HG03108 (cell line): ENCODE results near the gene AGK.
A peak's percentile ranks its signal among the peaks of the same experiment; 100 is the strongest.

ENCODE experiments used
- ATAC-seq: cut with Tn5 transposase; IDR thresholded peaks from one replicate; pipeline ENCODE4 v1.9.1; 2021; ENCODE audit warnings: moderate library complexity; ENCODE audit not compliant: unreplicated experiment

AGK gene

DNA sequence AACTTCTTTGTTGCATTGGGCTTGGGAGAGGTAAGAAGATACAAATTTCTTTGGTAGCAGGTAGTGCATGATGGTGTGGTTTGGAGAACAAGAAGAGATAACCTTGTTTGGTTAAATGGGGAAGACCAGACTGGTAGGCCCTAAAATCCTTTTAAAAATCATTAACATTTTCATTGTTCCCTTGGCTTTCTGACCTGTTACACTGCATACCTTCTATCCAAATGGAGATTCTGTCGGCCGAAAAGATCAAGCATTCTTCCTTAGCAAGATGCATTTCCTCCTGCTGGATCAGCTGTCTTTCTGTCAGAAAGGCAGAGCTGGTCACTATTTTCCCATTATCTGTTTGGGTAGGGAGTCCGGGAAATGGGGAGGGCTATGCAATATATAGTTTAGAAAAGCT lies 33.7 kb downstream of the AGK start:
- ATAC-seq = no peak

DNA sequence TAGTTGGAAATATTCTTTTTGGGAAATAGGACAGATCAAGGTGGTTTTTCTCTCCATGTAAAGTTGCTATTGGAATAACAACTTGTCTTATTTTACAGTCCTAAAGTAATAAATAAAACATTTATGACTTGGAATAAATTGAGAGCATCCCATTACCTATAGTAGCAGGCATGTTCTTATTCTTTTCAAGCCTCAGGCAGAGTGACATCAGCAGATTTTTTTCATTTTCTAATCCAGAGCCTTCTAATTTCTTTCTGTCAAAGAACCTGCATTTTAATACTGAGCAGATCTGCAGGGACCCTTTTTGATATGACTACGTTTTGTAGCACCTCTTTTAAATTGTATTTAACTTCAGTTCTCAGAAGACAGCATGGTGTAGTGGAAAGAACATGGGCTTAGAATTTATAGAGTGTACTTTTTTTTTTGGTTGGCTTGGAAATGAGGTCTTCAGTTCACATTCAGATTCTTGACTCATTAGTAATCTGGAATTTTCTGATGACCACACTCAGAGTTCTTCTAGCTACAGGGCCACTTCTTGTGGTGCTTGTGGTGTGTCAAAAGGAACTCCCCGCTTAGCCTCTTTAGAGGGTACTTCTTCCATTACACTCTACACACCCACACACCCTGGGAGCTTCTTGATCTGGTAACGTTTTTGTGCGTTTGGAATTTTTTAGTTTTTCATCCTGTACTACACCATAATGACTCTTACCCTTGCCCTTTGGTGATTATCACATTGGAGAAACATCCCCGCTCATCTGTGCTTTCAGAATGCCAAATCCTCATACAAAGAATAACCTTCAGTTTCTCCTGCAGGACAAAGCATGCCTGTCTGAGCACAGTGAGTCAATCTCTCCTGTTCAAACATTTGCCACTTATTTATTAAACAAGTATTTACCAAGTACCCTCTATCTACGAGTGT lies 34.6 kb downstream of the AGK start:
- ATAC-seq = peak; percentile 76

DNA sequence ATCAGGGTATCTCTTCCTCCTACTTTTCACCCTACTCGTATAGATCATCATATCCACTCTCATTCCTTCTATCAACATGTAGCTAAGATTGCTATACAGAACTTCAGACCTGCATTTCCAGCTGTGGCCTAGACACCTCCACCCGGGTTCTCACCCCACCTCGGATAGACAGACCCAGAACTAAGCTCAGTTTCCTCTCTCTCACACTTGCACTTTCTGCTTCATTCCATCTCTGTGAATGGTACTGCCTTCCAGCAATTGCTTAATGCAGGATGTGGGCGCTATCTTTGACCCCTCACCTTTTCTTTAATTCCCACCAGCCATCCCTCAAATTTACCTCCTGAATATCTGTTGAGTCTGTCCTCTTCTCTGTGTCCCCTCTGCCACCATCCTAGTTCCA lies 35.7 kb downstream of the AGK start:
- ATAC-seq = no peak

DNA sequence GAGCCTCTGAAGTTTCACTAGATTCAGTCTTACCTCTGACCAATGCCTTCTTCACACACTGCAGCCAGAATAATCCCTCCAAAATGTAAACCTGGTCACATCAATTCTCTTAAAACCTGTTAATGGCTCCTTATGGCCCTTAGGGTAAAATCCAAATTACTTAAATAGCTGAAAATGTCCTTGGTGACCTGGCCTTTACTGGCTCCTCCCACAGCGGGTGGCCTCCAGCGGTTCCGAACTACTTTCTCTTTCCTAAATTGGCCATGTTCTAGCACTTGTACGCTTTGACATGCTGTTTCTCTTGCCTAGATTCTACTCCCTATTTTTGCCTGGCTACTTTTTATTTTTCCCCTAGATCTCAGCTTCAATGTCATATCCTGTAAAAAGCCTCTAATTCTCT lies 36.1 kb downstream of the AGK start:
- no peak for ATAC-seq

DNA sequence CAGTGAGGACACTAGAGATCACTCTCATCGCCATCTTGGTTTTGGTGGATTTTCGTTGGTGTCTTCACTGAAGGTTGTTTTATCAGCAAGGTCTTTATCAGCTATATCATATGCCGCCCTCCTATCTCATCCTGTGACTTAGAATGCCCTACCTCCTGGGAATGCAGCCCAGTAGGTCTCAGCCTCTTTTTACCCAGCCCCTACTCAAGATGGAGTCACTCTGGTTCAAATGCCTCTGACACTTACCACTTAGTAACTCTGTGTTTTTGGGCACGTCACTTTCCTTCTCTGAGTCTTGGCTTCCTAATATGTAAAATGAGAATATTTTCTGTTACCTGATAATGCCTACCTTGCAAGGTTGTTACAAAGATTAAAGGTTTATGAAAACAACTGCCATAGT lies 37.7 kb downstream of the AGK start:
- no peak for ATAC-seq

DNA sequence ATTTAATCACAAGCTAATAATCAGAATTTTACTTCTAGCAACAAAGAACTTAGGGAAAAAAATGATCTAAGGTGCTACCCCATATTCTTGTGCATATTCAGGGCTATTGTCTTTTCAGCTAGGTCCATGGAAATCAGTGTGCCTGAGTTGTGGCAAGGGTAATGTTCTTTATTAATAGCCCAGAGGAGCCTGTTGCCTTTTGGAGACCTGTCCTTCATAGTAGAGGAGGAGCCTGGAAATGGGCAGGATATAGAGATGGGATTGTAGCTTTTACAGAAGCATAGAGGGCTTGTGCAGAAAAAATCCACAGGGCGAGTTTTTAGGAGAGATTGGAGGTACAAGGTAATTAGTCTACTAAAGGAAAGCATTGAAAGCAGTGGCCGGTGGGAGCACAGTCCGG lies 38.9 kb downstream of the AGK start:
- no peak for ATAC-seq

DNA sequence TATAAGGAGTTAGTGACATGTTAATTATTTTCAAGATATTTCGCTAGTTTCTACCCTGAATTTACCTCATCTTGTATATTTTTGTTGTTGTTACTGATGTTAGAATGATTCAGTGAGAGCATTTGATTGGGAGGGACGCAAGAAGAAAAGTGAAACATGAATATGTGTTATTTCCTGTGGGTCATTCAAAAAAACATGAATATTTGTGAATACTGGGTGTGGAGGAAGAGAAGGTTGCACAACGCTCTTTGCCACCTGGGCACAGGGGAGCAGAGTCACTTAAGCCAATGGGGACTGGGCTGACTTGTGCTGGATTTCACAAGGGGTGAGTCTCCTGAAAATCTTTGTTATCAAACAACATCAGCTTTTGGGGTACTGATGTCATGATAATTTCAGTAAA lies 39.5 kb downstream of the AGK start:
- ATAC-seq = no peak

DNA sequence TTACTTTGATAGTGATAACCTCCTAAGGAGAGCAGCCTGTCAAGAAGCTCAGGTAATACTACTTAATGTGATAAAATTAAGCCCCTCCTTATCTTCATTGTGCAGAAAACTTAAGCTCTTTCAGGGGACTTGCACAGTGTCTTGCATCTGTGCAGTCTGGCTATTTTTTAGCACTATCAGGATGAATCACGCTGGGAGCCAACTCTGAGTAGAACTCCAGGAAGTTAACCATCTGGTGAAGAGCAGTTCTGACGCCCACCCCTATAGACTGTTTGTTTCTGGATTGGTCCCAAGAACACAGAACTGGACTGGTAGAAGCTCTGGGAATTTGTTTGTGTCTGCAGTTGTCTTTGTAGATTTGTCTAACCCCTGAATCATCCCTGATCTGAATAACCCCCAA lies 41.9 kb downstream of the AGK start:
- no peak for ATAC-seq

DNA sequence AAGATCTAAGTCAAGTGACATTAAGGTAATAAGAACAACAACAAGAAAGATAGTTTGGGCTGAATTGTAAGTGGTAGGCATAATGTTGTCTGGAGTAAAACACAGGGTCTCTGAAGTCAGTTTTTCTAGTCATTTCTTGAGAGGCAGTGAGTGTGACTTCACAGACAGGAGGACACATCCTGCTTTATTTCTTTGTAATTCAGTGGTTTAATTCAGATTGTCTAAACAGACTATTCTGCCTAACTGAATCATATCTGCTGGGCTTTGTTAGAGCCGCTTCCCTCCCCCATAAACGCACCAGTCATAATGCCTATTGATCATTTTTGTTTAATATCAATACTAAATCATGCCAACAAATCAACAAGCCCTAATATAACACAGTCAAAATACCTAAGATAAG lies 46.8 kb downstream of the AGK start:
- no peak for ATAC-seq

DNA sequence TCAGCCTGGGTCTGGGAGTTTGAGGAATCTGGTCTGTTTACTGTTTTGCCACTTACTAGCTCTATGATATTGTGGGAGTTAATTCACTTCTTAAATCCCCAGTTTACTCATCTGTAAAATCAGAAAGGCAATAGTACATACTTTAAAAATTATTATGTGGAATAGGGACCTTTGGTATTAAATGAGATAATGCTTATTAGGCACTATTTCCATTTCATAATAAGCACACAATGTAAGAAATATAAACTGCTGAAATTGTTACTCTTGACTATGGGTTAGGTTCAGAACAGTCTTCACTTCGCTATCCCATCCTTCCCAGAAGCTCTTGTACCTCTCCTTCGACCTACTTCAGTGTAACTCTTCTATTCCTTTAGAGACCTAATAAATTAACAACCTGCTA lies 47.2 kb downstream of the AGK start:
- ATAC-seq = no peak

DNA sequence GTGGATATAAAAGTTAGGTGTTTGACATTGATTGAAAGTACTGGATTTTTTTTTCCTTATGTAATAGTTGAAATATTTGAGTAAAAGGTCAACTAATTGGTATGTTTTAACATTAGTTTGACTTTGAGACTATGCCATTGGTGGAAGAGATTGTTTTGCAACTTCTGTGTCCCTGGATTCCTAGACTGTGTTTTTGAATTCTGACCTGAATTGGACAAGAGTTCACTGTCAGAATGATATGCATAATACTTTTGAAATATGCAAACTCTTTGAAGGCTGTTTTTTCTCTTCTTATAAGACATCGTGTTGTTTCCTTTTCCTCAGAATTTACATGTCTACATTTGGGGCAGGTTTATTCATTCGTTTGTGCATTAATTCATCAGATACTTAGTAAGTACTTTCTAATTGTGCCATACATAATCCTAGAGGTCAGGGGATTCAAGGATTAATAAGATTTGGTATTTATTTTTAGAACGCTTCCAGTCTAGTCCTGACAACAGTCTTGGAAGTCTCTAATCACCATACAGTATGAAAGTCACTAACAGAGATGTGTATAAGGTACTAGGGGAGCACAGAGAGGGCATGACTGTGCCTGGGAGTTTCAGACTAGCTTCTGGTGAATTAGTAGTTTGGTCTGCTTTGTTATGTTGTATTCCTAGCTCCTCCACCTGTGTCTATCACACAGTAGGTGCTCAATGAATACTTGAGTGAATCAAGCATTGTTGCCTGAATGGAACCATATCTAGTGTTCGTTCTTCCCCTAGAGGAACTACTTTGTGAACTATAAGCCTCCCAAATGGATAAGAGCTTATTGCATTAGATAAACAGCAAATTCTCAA lies 49.2 kb downstream of the AGK start:
- ATAC-seq = no peak

DNA sequence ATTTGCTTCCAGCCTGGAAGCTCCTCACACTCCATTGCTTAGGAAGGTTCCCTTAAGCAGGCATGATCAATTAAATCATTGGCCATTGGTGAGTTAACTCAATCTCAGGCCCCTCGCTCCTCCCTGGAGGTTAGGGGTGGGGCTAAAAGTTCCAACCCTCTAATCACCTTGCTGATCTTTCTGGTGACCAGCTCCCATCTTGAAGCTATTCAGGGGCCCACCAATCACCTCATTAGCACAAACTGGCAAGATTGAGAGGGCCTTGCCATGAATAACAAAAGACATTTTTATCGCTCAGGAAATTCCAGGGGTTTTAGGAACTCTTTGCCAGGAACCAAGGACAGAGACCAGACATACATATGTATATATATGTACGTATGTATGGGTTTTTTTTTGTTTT lies 58.4 kb downstream of the AGK start:
- no peak for ATAC-seq

DNA sequence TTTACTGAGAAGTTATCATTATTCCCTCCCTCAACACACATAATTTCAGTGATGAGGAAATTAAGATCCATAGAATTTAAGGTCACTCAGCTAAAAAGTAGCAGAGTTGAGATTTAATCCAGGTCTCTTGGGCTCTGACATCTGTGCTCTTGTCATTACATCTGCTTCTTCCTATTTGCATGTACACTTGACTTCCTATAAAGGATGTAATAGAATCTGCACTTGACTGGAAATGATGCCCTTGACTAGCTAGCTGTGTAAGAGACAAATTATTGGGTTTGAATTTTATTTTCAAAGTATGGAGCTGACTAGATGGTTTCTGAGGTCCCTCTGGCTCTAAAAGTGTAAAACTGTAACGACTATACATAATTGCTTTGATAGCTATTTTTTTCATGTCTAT lies 59.5 kb downstream of the AGK start:
- ATAC-seq = no peak

DNA sequence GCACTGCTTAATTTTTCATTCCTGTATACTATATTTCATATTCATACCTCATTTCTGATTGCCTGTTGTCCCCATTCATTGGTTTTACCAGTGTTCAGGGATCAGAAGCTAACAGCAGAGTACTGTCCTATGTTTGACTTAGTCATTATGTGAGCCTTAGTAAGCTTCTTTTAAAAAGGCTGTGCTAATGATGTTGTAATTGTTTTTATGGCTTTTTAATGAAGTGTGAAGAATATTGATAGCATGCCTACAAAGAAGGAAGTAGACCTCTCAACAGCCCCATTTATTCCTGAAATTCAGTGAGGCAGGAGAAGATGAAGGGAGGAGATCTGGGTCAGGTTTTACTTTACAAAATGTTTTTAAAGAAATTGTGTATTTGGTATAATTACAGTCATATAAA lies 61.7 kb downstream of the AGK start:
- no peak for ATAC-seq

DNA sequence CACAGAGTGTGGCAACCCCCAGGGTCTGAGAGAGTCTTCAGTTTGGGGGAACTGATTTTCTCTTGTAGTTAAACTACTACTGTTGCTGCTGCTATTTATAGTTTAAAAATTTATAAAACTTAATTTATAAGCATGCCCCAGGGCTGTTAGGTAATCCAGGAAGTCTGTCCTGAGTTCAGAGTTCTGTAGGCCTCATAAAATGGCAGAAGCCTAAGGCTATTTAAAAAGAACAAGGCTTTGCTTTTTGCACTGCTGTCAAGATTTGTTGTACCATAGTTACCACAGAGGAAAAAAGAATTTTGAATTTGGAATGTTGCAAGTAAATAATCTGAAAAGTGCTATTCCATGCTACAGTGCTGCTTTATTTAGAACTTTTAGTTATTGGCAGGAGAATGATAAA lies 66.1 kb downstream of the AGK start:
- no peak for ATAC-seq

DNA sequence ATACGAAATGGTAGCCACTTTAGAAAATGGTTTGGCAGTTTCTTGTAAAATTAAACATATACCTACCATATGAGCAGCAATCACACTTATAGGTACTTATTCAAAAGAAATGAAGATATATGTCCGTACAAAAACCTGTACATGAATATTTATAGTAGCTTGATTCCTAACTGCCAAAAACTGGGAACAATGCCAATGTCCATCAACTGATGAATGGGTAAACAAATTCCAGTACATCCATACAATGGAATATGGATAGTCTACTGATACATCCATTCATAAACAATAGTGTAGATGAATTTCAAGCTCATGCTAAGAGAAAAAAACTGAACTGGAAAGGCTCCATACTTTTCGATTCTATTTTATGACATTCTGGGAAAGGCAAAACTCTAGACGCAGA lies 68.5 kb downstream of the AGK start:
- ATAC-seq = no peak

DNA sequence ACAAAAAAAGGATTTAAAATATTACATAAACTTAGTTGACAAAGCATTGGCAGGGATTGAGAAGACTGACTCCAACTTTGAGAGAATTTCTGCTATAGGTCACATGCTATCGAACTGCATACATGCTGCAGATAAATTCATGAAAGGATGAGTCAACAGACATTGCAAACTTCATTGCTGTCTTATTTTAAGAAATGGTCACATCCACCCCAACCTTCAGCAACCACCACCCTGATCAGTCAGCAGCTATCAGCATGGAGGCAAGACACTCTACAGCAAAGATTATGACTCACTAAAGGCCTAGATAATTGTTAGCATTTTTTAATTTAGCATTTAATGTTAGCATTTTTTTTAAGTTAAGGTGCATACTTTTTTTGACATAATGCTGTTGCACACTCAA lies 73.6 kb downstream of the AGK start:
- no peak for ATAC-seq

DNA sequence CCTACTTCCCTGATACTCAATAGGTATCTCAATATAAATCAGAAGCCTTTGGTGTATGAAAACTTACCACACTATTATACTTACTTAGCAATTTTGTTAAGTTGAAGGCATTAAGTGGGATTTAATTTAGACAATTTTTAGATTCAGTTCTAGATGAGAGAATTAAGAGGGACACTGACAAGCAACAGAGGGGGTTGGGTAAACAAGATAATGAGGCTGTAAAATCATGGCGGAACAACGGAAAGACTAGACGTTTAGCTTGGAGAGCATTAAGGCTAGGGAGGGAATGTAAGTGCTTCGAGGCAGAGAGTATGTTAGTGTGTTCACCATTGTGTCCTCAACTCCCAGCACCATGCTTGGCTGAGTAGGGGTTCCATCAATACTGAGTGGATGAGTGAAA lies 79.4 kb downstream of the AGK start:
- no peak for ATAC-seq

DNA sequence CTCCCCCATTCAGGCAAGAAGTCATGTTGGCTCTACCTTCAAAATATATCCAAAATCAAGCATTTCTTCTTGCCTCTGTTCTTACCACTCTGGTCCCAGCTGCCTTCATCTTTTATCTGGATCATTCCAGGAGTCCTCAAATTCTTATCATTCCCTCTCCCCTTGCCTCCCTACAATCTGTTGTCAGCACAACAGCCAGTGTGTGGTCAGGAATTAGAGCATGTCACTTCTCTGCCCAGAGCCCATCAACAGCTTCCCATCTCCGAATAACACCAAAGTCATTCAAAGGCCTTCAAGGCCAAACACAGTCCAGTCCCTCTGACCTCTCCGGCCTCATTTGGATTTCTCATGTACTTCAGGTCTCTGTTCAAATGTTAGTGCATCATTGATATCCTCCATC lies 80.3 kb downstream of the AGK start:
- no peak for ATAC-seq

DNA sequence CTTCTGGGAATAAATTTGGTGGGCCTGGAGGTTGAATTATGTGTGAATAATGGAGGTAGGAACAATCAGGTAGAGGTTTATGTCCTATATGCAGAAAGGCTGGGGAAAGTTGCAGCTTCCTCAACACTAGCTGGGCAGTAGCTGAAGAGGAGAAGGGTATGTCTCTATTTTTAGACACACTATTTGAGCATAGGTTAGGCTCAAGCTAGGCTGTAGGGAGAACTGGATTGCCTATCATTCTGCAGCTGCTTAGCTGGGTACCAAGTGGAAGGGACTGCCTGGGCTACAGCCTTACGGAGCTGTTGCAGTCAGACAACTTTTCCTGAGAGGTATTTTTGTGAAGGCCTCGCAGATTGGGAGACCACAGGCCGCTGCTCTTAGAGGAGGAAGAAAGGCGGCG lies 82.9 kb downstream of the AGK start:
- ATAC-seq = no peak

DNA sequence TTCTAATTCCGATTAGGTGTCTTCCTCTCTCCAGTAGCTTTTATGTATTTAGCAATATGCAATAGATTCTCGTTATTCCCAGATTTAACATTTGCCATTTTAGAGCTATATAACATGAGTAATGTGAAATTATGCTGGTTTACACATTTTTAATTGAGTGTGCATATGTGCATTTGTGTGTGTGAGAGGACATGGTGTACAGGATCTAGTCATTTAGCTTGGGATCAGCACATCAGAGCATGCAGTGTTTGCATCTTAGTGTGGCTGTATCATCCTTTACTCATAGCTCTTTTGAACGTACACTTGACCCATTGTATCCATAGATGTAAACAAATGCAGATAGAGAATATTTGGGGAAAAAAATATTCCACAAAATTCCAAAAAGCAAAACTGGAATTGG lies 84.8 kb downstream of the AGK start:
- ATAC-seq = no peak

DNA sequence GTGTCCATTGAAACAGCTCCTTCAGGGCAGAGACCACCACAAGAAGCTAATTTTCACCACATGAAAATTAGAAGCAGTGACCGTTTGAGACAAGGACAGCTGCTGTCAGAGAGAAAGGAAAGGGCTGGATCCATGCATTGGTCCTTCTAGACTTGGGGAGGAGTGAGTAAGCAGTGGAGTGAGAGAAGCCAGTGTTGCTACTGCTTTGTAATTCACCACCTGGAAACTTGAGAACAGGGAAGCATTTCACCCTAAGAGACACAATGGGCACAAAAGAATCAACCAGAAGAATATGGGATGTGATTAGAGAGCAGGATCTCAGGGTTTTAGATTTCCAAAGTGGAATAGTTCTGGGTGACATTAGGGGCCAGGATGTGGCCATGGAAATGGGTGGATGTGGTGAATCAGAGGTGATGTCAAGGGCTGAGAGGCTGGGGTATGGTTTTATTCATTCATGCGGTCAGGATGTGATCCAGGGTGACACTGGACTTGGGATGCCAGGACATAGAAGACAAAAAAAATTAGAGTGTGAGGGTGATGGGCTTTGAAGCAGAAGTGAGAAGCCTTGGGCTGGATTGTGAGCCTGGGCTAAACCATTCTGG lies 89.1 kb downstream of the AGK start:
- ATAC-seq = no peak
